ENCODE results near the gene CASZ1.

The CASZ1 gene

GRCh38 chr1:10796029-10796944 is at the start of gene CASZ1:
TSS of gene CASZ1 (minus strand) at chr1:10796646. CDS start at chr1:10693889, 102,757 bp downstream.
- Mint-ChIP-seq H3K4me1 (peaks cover 16% of the 10 kb centered on the region), H3K9me3 (no peaks in the 10 kb centered on the region), H3K4me3 (no peak within 1 kb of the TSS), H3K27me3 (peaks cover 31% of the 10 kb centered on the region), H3K36me3 (no peaks in the 10 kb centered on the region), H3K27ac (no peak within 1 kb of the TSS)

- H3K36me3 Mint-ChIP-seq, result no peaks in the 10 kb centered on the region
- no peak overlapping the region for H3K27ac Mint-ChIP-seq
These were observed 47.3 kb upstream of the CASZ1 start for GRCh38 chr1:10843697-10844096.

GRCh38 chr1:10841118-10841517 is 44.7 kb upstream of the CASZ1 start:
- no peak overlapping the region for H3K27ac Mint-ChIP-seq
- no peak overlapping the region for H3K4me3 Mint-ChIP-seq
- H3K4me1 Mint-ChIP-seq, result no peaks in the 10 kb centered on the region
- peaks cover 6% of the 10 kb centered on the region for H3K9me3 Mint-ChIP-seq
- peaks cover 11% of the 10 kb centered on the region for H3K27me3 Mint-ChIP-seq
- H3K36me3 Mint-ChIP-seq, result no peaks in the 10 kb centered on the region

More at GRCh38 chr1:10843697-10844096, 47.3 kb upstream of the CASZ1 start:
- Mint-ChIP-seq H3K27me3 (peaks cover 5% of the 10 kb centered on the region), H3K4me3 (no peak overlapping the region), H3K9me3 (peaks cover 6% of the 10 kb centered on the region), H3K4me1 (no peaks in the 10 kb centered on the region)

GRCh38 chr1:10839188-10839770 is 42.8 kb upstream of the CASZ1 start:
- Mint-ChIP-seq H3K36me3 (no peaks in the 10 kb centered on the region), H3K9me3 (peaks cover 6% of the 10 kb centered on the region), H3K4me1 (no peaks in the 10 kb centered on the region), H3K27ac (no peak overlapping the region), H3K27me3 (peaks cover 11% of the 10 kb centered on the region), H3K4me3 (no peak overlapping the region)

GRCh38 chr1:10838541-10838940 is 42.1 kb upstream of the CASZ1 start:
- peaks cover 11% of the 10 kb centered on the region for H3K27me3 Mint-ChIP-seq
- H3K4me1 Mint-ChIP-seq, result no peaks in the 10 kb centered on the region
- H3K36me3 Mint-ChIP-seq, result no peaks in the 10 kb centered on the region
- H3K4me3 Mint-ChIP-seq, result no peak overlapping the region
- H3K9me3 Mint-ChIP-seq, result no peaks in the 10 kb centered on the region
- no peak overlapping the region for H3K27ac Mint-ChIP-seq

- no peak overlapping the region for H3K27ac Mint-ChIP-seq
- peaks cover 11% of the 10 kb centered on the region for H3K27me3 Mint-ChIP-seq
- no peak overlapping the region for H3K4me3 Mint-ChIP-seq
- no peaks in the 10 kb centered on the region for H3K4me1 Mint-ChIP-seq
- H3K36me3 Mint-ChIP-seq, result no peaks in the 10 kb centered on the region
- H3K9me3 Mint-ChIP-seq, result no peaks in the 10 kb centered on the region
These were observed 40.3 kb upstream of the CASZ1 start for GRCh38 chr1:10836726-10837125.

GRCh38 chr1:10835822-10836421 is 39.5 kb upstream of the CASZ1 start:
- H3K36me3 Mint-ChIP-seq, result no peaks in the 10 kb centered on the region
- H3K27me3 Mint-ChIP-seq, result peaks cover 11% of the 10 kb centered on the region
- H3K9me3 Mint-ChIP-seq, result no peaks in the 10 kb centered on the region
- H3K4me1 Mint-ChIP-seq, result no peaks in the 10 kb centered on the region
- H3K4me3 Mint-ChIP-seq, result no peak overlapping the region
- no peak overlapping the region for H3K27ac Mint-ChIP-seq

GRCh38 chr1:10835421-10835820 is 39.0 kb upstream of the CASZ1 start:
- H3K27ac Mint-ChIP-seq, result no peak overlapping the region
- no peaks in the 10 kb centered on the region for H3K4me1 Mint-ChIP-seq
- no peaks in the 10 kb centered on the region for H3K9me3 Mint-ChIP-seq
- H3K4me3 Mint-ChIP-seq, result no peak overlapping the region
- peaks cover 11% of the 10 kb centered on the region for H3K27me3 Mint-ChIP-seq
- no peaks in the 10 kb centered on the region for H3K36me3 Mint-ChIP-seq

GRCh38 chr1:10834770-10835412 is 38.4 kb upstream of the CASZ1 start:
- H3K4me1 Mint-ChIP-seq, result no peaks in the 10 kb centered on the region
- no peaks in the 10 kb centered on the region for H3K36me3 Mint-ChIP-seq
- no peak overlapping the region for H3K4me3 Mint-ChIP-seq
- no peaks in the 10 kb centered on the region for H3K9me3 Mint-ChIP-seq
- H3K27ac Mint-ChIP-seq, result no peak overlapping the region
- peaks cover 11% of the 10 kb centered on the region for H3K27me3 Mint-ChIP-seq

- no peaks in the 10 kb centered on the region for H3K36me3 Mint-ChIP-seq
These were observed 37.4 kb upstream of the CASZ1 start for GRCh38 chr1:10833630-10834557.

GRCh38 chr1:10832703-10833102 is 36.3 kb upstream of the CASZ1 start:
- Mint-ChIP-seq H3K27ac (no peak overlapping the region), H3K4me3 (no peak overlapping the region), H3K9me3 (no peaks in the 10 kb centered on the region), H3K27me3 (peaks cover 11% of the 10 kb centered on the region), H3K4me1 (no peaks in the 10 kb centered on the region), H3K36me3 (no peaks in the 10 kb centered on the region)

More at GRCh38 chr1:10833630-10834557, 37.4 kb upstream of the CASZ1 start:
- Mint-ChIP-seq H3K4me1 (no peaks in the 10 kb centered on the region), H3K4me3 (no peak overlapping the region), H3K9me3 (no peaks in the 10 kb centered on the region), H3K27ac (no peak overlapping the region), H3K27me3 (peaks cover 9% of the 10 kb centered on the region)

- Mint-ChIP-seq H3K4me1 (no peaks in the 10 kb centered on the region), H3K4me3 (no peak overlapping the region), H3K27ac (peak overlapping the region; percentile 57), H3K27me3 (peaks cover 5% of the 10 kb centered on the region), H3K36me3 (no peaks in the 10 kb centered on the region), H3K9me3 (no peaks in the 10 kb centered on the region)
These were observed 34.7 kb upstream of the CASZ1 start for GRCh38 chr1:10830961-10831668.

- H3K27me3 Mint-ChIP-seq, result peaks cover 5% of the 10 kb centered on the region
- no peaks in the 10 kb centered on the region for H3K36me3 Mint-ChIP-seq
- no peaks in the 10 kb centered on the region for H3K4me1 Mint-ChIP-seq
- no peak overlapping the region for H3K4me3 Mint-ChIP-seq
- no peak overlapping the region for H3K27ac Mint-ChIP-seq
- H3K9me3 Mint-ChIP-seq, result no peaks in the 10 kb centered on the region
These were observed 33.6 kb upstream of the CASZ1 start for GRCh38 chr1:10829965-10830515.

All from activated naive CD4-positive, alpha-beta T cell treated with anti-CD3 and anti-CD28 coated beads, Interleukin-2, amount 50 U/mL, for 24 hours (primary cell).